ENCODE results near the gene CDC34. TPM values are rescaled to one million over a fixed set of nuclear protein-coding genes. Genes with fewer than 3 reads are reported as not detected.

CDC34 gene
- total RNA-seq, 1 experiment from 2014 or later = 113 TPM

DNA sequence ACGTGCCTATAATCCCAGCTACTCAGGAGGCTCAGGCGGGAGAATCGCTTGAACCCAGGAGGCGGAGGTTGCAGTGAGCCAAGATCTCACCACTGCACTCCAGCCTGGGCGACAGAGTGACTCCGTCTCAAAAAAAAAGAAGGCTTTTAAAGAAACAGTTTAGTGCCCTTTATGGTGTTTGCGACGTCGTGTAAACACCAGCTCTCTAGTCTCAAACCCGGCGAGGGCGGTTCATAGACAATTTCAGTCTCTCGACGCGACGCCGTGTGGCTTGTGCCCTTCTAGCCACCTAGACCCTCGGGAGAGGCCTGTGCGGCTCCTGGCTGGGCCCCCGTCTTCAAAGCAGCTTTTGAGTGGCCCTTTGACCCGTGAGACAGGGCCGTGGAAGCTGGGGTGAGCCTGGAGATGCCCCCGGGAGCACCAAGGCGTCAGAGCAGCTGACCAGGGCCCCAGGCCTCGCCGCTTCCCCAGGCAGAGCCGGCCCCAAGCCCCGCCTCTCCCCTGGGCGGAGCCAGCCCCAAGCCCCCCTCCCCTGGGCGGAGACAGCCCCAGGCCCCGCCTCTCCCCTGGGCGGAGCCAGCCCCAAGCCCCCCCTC lies 40.3 kb upstream of the CDC34 start:
- BruUV-seq (replicated peaks) = no TSS peak
- ChIA-PET POLR2A (ENCODE audit: low non-redundant PET) (no interaction called here), CTCF (interaction anchor here (1.6 kb wide), 1 partner anchor 15 kb away, joined by 7 read pairs; no protein-coding TSS in a partner anchor)
- Histone ChIP-seq H3K27me3 (replicated peaks; ENCODE audit: insufficient read depth, low read depth, low read length, poor library complexity) (peaks cover 6% of the 10 kb centered on the region), H3K4me3 (ENCODE audit: low read depth, low read length, poor library complexity, severe bottlenecking) (no peak overlapping the region), H3K9me3 (ENCODE audit: low read depth, low read length, poor library complexity, severe bottlenecking) (no peaks in the 10 kb centered on the region), H3K4me1 (ENCODE audit: insufficient read depth, low read length, poor library complexity, severe bottlenecking) (no peaks in the 10 kb centered on the region), H3K27ac (ENCODE audit: low read depth, low read length, poor library complexity, severe bottlenecking) (no peak overlapping the region), H3K36me3 (ENCODE audit: insufficient read depth, low read length, poor library complexity, severe bottlenecking) (no peaks in the 10 kb centered on the region)
- intact Hi-C loops (cut with micrococcal nuclease; ENCODE audit: unreplicated experiment) = no loop called here
- no peak for DNase-seq (ENCODE audit: low spot score)
- TF ChIP-seq, protein P1, sequence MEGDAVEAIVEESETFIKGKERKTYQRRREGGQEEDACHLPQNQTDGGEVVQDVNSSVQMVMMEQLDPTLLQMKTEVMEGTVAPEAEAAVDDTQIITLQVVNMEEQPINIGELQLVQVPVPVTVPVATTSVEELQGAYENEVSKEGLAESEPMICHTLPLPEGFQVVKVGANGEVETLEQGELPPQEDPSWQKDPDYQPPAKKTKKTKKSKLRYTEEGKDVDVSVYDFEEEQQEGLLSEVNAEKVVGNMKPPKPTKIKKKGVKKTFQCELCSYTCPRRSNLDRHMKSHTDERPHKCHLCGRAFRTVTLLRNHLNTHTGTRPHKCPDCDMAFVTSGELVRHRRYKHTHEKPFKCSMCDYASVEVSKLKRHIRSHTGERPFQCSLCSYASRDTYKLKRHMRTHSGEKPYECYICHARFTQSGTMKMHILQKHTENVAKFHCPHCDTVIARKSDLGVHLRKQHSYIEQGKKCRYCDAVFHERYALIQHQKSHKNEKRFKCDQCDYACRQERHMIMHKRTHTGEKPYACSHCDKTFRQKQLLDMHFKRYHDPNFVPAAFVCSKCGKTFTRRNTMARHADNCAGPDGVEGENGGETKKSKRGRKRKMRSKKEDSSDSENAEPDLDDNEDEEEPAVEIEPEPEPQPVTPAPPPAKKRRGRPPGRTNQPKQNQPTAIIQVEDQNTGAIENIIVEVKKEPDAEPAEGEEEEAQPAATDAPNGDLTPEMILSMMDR (conservative IDR thresholded peaks at IDR 0.05; ENCODE audit: low read depth, low read length) = no peak
- TF ChIP-seq EZH2 (IDR thresholded peaks at IDR 0.05; ENCODE audit: borderline replicate concordance, low read depth, low read length, poor library complexity, severe bottlenecking) = no peak

DNA sequence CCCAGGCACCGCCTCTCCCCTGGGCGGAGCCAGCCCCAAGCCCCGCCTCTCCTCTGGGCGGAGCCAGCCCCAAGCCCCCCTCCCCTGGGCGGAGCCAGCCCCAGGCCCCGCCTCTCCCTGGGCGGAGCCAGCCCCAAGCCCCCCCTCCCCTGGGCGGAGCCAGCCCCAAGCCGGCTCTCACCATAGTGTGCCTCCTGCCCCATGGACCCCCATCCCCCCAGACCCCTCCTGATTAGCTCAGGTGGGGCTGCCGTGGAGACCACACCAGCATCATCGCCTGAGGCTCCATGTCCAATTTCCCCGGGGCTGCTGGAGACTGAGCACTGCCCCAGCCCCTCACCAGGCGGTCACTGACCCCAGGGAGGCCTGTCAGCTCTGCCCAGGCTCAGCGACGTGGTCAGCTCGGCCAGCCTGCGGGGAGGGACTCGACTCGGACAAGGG lies 39.4 kb upstream of the CDC34 start:
- no peaks in the 10 kb centered on the region for H3K9me3 ChIP-seq (ENCODE audit: low read depth, low read length, poor library complexity, severe bottlenecking)
- no TSS peak for BruUV-seq (replicated peaks)
- H3K27ac ChIP-seq (ENCODE audit: low read depth, low read length, poor library complexity, severe bottlenecking) = no peak overlapping the region
- peaks cover 8% of the 10 kb centered on the region for H3K27me3 ChIP-seq (replicated peaks; ENCODE audit: insufficient read depth, low read depth, low read length, poor library complexity)
- ChIA-PET CTCF (interaction anchor here (1.6 kb wide), 1 partner anchor 14 kb away, joined by 7 read pairs; no protein-coding TSS in a partner anchor), POLR2A (ENCODE audit: low non-redundant PET) (no interaction called here)
- no peak overlapping the region for H3K4me3 ChIP-seq (ENCODE audit: low read depth, low read length, poor library complexity, severe bottlenecking)
- no peak for DNase-seq (ENCODE audit: low spot score)
- intact Hi-C loops (cut with micrococcal nuclease; ENCODE audit: unreplicated experiment) = no loop called here
- TF ChIP-seq EZH2 (IDR thresholded peaks at IDR 0.05; ENCODE audit: borderline replicate concordance, low read depth, low read length, poor library complexity, severe bottlenecking) = no peak
- TF ChIP-seq, protein P1 (conservative IDR thresholded peaks at IDR 0.05; ENCODE audit: low read depth, low read length) = no peak
- H3K36me3 ChIP-seq (ENCODE audit: insufficient read depth, low read length, poor library complexity, severe bottlenecking) = no peaks in the 10 kb centered on the region
- H3K4me1 ChIP-seq (ENCODE audit: insufficient read depth, low read length, poor library complexity, severe bottlenecking) = no peaks in the 10 kb centered on the region

GRCh38 chr19:493391-494170 lies 38.0 kb upstream of the CDC34 start:
- no TSS peak for BruUV-seq (replicated peaks)
- Histone ChIP-seq H3K27me3 (replicated peaks; ENCODE audit: insufficient read depth, low read depth, low read length, poor library complexity) (peaks cover 15% of the 10 kb centered on the region), H3K4me1 (ENCODE audit: insufficient read depth, low read length, poor library complexity, severe bottlenecking) (no peaks in the 10 kb centered on the region), H3K36me3 (ENCODE audit: insufficient read depth, low read length, poor library complexity, severe bottlenecking) (no peaks in the 10 kb centered on the region), H3K27ac (ENCODE audit: low read depth, low read length, poor library complexity, severe bottlenecking) (no peak overlapping the region), H3K4me3 (ENCODE audit: low read depth, low read length, poor library complexity, severe bottlenecking) (no peak overlapping the region), H3K9me3 (ENCODE audit: low read depth, low read length, poor library complexity, severe bottlenecking) (no peaks in the 10 kb centered on the region)
- no peak for DNase-seq (ENCODE audit: low spot score)
- TF ChIP-seq, protein P1 (conservative IDR thresholded peaks at IDR 0.05; ENCODE audit: low read depth, low read length) = no peak
- no peak for TF ChIP-seq EZH2 (IDR thresholded peaks at IDR 0.05; ENCODE audit: borderline replicate concordance, low read depth, low read length, poor library complexity, severe bottlenecking)
- CTCF ChIA-PET = no interaction called here
- POLR2A ChIA-PET (ENCODE audit: low non-redundant PET) = no interaction called here
- intact Hi-C loops (cut with micrococcal nuclease; ENCODE audit: unreplicated experiment) = no loop called here

Measured in A673 (cell line).